Endothelial cell (in vitro differentiated cells): ENCODE measurements around the gene TSPAN14. TPM values are rescaled to one million over a fixed set of nuclear protein-coding genes. Genes with fewer than 3 reads are reported as not detected.

Experiments used
- DNase-seq: peaks from one replicate; pipeline ENCODE4 v3.0.0; 2021; ENCODE audit warnings: low spot score
- H3K27ac Mint-ChIP-seq: one replicate; pipeline ENCODE4 v1.8.0; 2021; ENCODE audit warnings: mixed read lengths, inconsistent platforms; ENCODE audit not compliant: unreplicated experiment
- H3K27me3 Mint-ChIP-seq: one replicate; pipeline ENCODE4 v1.8.0; 2021; ENCODE audit warnings: mild to moderate bottlenecking, moderate library complexity, mixed read lengths, inconsistent platforms; ENCODE audit not compliant: unreplicated experiment
- H3K36me3 Mint-ChIP-seq: one replicate; pipeline ENCODE4 v1.8.0; 2021; ENCODE audit warnings: mild to moderate bottlenecking, low read depth, mixed read lengths, inconsistent platforms; ENCODE audit not compliant: unreplicated experiment
- H3K4me1 Mint-ChIP-seq: one replicate; pipeline ENCODE4 v1.8.0; 2021; ENCODE audit warnings: mild to moderate bottlenecking, mixed read lengths, inconsistent platforms; ENCODE audit not compliant: unreplicated experiment
- H3K4me3 Mint-ChIP-seq: one replicate; pipeline ENCODE4 v1.8.0; 2021; ENCODE audit warnings: mild to moderate bottlenecking, mixed read lengths, inconsistent platforms; ENCODE audit not compliant: unreplicated experiment
- H3K9me3 Mint-ChIP-seq: one replicate; pipeline ENCODE4 v1.8.0; 2021; ENCODE audit warnings: mixed read lengths, inconsistent platforms; ENCODE audit not compliant: unreplicated experiment
- total RNA-seq: library from RNA; stranded (reverse); fragmentation: NEBNext Ultra II Directional; extraction: Animal tissue kit (Norgen Biotek cat#: 25700); gene quantifications from one replicate; pipeline ENCODE4 v1.2.1, GENCODE V29; 2021; ENCODE audit not compliant: unreplicated experiment
- TF ChIP-seq, protein P1 (sequence below): fragments of 200-600 bp; sonication (generic); IDR thresholded peaks from one replicate; pipeline ENCODE4 v1.5.0; 2021; ENCODE audit warnings: antibody characterized with exemption; ENCODE audit not compliant: unreplicated experiment

The TSPAN14 gene
- total RNA-seq, 1 donor from 2014 or later, result 147 TPM

DNA sequence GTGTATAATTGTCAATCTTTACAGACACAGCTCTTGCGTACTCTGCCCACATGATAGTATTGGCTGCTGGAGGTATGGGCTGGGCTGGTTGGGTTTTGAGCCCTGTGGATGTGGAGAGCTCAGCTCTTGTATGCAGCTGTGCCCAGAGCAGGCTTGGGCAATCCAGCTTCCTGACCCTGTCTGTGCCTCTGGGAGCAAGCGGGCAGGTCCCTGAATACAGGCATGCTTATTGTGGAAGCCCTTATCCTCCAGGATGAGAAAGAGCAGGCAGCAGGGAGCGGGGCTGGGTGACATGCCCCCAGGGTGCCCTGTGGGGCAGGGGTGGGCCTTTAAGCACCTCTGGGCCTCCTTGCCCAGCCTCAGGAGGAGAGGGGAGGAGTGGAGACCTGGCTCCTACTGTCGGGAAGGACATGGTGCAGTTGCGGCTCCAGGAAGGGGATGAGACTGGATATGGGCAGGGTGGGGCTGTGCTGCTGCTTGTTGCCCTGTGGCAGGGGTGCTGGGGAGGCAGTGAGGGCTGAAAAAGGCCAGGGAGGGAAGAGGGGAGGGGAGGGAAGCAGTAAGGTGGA lies 50.9 kb downstream of the TSPAN14 start:
- Mint-ChIP-seq H3K9me3 (no peaks in the 10 kb centered on the region), H3K4me1 (peaks cover 73% of the 10 kb centered on the region), H3K27ac (peak overlapping the region; percentile 58), H3K36me3 (peaks cover 23% of the 10 kb centered on the region), H3K27me3 (peaks cover 7% of the 10 kb centered on the region), H3K4me3 (no peak overlapping the region)
- TF ChIP-seq, protein P1, sequence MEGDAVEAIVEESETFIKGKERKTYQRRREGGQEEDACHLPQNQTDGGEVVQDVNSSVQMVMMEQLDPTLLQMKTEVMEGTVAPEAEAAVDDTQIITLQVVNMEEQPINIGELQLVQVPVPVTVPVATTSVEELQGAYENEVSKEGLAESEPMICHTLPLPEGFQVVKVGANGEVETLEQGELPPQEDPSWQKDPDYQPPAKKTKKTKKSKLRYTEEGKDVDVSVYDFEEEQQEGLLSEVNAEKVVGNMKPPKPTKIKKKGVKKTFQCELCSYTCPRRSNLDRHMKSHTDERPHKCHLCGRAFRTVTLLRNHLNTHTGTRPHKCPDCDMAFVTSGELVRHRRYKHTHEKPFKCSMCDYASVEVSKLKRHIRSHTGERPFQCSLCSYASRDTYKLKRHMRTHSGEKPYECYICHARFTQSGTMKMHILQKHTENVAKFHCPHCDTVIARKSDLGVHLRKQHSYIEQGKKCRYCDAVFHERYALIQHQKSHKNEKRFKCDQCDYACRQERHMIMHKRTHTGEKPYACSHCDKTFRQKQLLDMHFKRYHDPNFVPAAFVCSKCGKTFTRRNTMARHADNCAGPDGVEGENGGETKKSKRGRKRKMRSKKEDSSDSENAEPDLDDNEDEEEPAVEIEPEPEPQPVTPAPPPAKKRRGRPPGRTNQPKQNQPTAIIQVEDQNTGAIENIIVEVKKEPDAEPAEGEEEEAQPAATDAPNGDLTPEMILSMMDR, result no peak
- DNase-seq, result no peak

DNA sequence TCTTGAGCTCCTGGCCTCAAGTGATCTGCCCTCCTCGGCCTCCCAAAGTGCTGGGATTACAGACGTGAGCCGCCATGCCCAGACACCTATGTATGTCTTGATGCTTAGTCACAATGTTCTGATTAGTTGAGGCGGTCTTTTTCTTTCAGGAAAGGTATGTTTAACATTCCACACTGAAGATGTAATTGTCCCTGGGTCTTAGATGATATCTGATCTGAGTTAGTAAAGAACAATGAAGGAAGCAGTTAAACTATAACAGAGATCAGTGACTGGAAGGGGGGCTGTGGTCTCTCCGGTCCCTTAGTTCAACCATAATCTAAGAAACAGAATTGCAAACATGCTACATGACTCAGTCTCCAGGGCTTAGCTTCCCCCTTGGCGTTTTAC lies 52.1 kb downstream of the TSPAN14 start:
- Mint-ChIP-seq H3K27ac (peak overlapping the region; percentile 70), H3K36me3 (peaks cover 31% of the 10 kb centered on the region), H3K27me3 (peaks cover 2% of the 10 kb centered on the region), H3K9me3 (no peaks in the 10 kb centered on the region), H3K4me1 (peaks cover 81% of the 10 kb centered on the region), H3K4me3 (no peak overlapping the region)
- TF ChIP-seq, protein P1, result no peak
- no peak for DNase-seq

DNA sequence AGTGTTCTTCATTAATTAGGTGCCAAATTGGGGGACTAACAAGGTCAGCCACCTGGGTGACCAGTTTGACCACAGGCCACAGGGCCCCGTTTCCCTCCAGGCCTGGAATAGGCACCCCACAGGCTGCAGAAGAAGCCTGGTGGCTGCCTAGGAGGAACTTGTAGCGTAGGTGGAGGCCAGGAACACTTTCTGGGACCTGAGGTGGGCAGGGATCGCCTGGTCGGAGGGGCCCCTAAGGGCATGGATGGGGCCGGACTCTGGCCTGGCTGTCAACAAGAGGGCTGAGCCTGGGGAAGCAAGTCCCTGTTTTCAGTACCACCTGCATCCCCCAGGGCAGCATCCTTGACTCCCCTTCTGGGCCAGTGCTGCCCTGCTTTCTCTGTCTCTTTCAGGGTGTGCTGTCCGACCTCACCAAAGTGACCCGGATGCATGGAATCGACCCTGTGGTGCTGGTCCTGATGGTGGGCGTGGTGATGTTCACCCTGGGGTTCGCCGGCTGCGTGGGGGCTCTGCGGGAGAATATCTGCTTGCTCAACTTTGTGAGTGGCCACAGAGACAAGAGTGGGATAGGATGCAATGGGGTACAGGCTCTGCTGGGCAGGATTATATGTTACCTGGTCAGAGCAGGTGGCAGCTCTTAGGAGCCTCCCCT lies 52.9 kb downstream of the TSPAN14 start:
- Mint-ChIP-seq H3K36me3 (peaks cover 30% of the 10 kb centered on the region), H3K27ac (no peak overlapping the region), H3K4me1 (peaks cover 76% of the 10 kb centered on the region), H3K27me3 (peaks cover 2% of the 10 kb centered on the region), H3K4me3 (no peak overlapping the region), H3K9me3 (no peaks in the 10 kb centered on the region)
- TF ChIP-seq, protein P1, result no peak
- DNase-seq, result no peak

DNA sequence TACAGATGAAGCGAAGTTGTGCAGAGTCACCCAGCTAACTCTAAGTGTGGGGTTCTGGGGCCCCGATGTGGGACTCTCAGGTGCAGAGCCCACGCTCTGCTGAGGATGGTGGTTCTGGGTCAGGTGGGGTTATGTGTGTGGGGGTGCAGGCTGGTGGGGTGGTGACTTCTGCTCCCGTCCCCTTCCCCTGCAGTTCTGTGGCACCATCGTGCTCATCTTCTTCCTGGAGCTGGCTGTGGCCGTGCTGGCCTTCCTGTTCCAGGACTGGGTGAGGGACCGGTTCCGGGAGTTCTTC lies 54.9 kb downstream of the TSPAN14 start:
- no peak for DNase-seq
- TF ChIP-seq, protein P1, result no peak
- Mint-ChIP-seq H3K9me3 (no peaks in the 10 kb centered on the region), H3K4me3 (no peak overlapping the region), H3K36me3 (peaks cover 37% of the 10 kb centered on the region), H3K27me3 (peaks cover 2% of the 10 kb centered on the region), H3K27ac (peak overlapping the region; percentile 92), H3K4me1 (peaks cover 56% of the 10 kb centered on the region)

DNA sequence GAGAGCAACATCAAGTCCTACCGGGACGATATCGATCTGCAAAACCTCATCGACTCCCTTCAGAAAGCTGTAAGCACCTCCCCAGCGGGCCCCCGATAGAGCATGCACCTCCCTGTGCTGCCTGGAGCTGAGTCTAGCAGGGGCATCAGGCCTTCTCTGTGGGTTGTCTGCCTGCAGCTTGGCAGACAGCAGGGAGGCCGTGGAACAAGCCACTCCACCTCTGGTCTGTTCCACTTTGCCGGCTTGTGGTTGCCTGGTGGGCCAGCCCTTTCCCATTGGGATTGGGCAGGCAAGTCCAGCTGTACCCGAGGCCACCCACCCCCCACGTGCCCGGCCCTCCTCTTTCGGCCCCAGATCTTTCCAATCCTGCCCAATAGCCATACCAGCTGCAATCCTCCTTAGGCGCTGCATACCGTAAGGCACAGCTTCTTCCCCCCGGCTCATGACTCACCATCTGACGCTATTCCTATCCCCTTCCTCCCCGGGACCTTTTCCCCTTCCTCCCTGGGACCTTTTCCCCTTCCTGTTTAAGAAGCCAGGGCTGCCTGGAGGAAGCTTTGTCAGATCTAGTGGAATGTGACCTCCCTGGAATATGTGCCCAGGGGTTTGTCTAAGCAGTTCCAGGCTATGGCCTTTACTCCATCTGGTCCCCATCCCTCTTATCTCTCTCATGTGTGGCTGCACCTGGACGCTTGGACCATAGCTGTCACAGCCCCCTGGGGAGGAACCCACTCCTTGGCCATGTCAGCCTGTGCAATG lies 55.5 kb downstream of the TSPAN14 start:
- Mint-ChIP-seq H3K4me3 (peak overlapping the region; percentile 60), H3K36me3 (peaks cover 42% of the 10 kb centered on the region)

More for the DNA sequence above, 55.5 kb downstream of the TSPAN14 start:
- no peaks in the 10 kb centered on the region for H3K27me3 Mint-ChIP-seq
- no peaks in the 10 kb centered on the region for H3K9me3 Mint-ChIP-seq
- H3K4me1 Mint-ChIP-seq, result peaks cover 51% of the 10 kb centered on the region
- H3K27ac Mint-ChIP-seq, result peak overlapping the region; percentile 92
- DNase-seq, result peak; percentile 58
- TF ChIP-seq, protein P1, result no peak
